Activated T-cell treated with anti-CD3 and anti-CD28 coated beads, Interleukin-2, amount 50 U/mL, for 72 hours (primary cell): ENCODE measurements around the gene ANO10. TPM values are rescaled to one million over a fixed set of nuclear protein-coding genes. Genes with fewer than 3 reads are reported as not detected.
A peak's percentile ranks its signal among the peaks of the same experiment; 100 is the strongest.
"Not testable (repeated sequence)": the region's sequence is repeated elsewhere in the genome, so short reads cannot be mapped to it uniquely, and the experiment has no call there.

Experiments used
- ATAC-seq, 2 donors: fragments of 150-1000 bp; cut with Tn5 transposase; replicated peaks in 1 of 2; 2 replicates each; pipeline ENCODE4 v1.10.0; 2021; ENCODE audit warnings: moderate library complexity in 2 of 2, mild to moderate bottlenecking in 1 of 2
- DNase-seq, 2 donors: peaks; one replicate each; pipeline ENCODE4 v3.0.0; 2021 to 2022; ENCODE audit warnings: mixed read lengths in 1 of 2
- H3K27ac Mint-ChIP-seq: one replicate; pipeline ENCODE4 v1.8.0; 2022; ENCODE audit warnings: mild to moderate bottlenecking, moderate library complexity, mixed read lengths
- H3K27me3 Mint-ChIP-seq: one replicate; pipeline ENCODE4 v1.8.0; 2022; ENCODE audit warnings: low read depth, mixed read lengths
- H3K36me3 Mint-ChIP-seq, 2 donors: one replicate each; pipeline ENCODE4 v1.8.0; 2022; ENCODE audit warnings: mixed read lengths in 2 of 2, mild to moderate bottlenecking in 1 of 2; ENCODE audit not compliant: insufficient read depth in 2 of 2
- H3K4me1 Mint-ChIP-seq: one replicate; pipeline ENCODE4 v1.8.0; 2022; ENCODE audit warnings: low read depth, mixed read lengths
- H3K4me3 Mint-ChIP-seq, 2 donors: one replicate each; pipeline ENCODE4 v1.8.0; 2022; ENCODE audit warnings: mild to moderate bottlenecking in 2 of 2, mixed read lengths in 2 of 2, moderate library complexity in 2 of 2
- H3K9me3 Mint-ChIP-seq, 2 donors: one replicate each; pipeline ENCODE4 v1.8.0; 2022; ENCODE audit warnings: mixed read lengths in 2 of 2
- total RNA-seq, 2 donors: library from RNA; stranded (reverse); gene quantifications; one replicate each; pipeline ENCODE4 v1.2.3, GENCODE V29; 2022

ANO10 gene
- total RNA-seq, 2 donors from 2014 or later = 10.7 to 11.8 TPM

- H3K27me3 Mint-ChIP-seq = no peaks in the 10 kb centered on the region
- peaks cover under 1 to 2% of the 10 kb centered on the region in 2 donors for H3K9me3 Mint-ChIP-seq
- no peak overlapping the region for H3K4me3 Mint-ChIP-seq
- ATAC-seq (no peak), DNase-seq (no peak)
- peaks cover 17% of the 10 kb centered on the region for H3K4me1 Mint-ChIP-seq
- peaks cover 3 to 10% of the 10 kb centered on the region in 2 donors for H3K36me3 Mint-ChIP-seq
- H3K27ac Mint-ChIP-seq = no peak overlapping the region
Observed at GRCh38 chr3:43587303-43587702, 34.5 kb downstream of the ANO10 start.

GRCh38 chr3:43584043-43584826 is 37.6 kb downstream of the ANO10 start:
- H3K9me3 Mint-ChIP-seq = no peaks in the 10 kb centered on the region
- H3K4me1 Mint-ChIP-seq = peaks cover 17% of the 10 kb centered on the region
- peak in 1 of 2 donors; percentile 8 for DNase-seq
- peaks cover 0 to 2% of the 10 kb centered on the region in 2 donors for H3K36me3 Mint-ChIP-seq
- H3K27me3 Mint-ChIP-seq = no peaks in the 10 kb centered on the region
- H3K27ac Mint-ChIP-seq = peak overlapping the region; percentile 38
- ATAC-seq = peak; percentile 59 to 75
- no peak overlapping the region for H3K4me3 Mint-ChIP-seq

GRCh38 chr3:43583481-43583880 is 38.3 kb downstream of the ANO10 start:
- Mint-ChIP-seq H3K4me3 (no peak overlapping the region), H3K9me3 (no peaks in the 10 kb centered on the region), H3K4me1 (peaks cover 17% of the 10 kb centered on the region), H3K36me3 (peaks cover 0 to 2% of the 10 kb centered on the region in 2 donors), H3K27ac (no peak overlapping the region), H3K27me3 (no peaks in the 10 kb centered on the region)
- DNase-seq (no peak), ATAC-seq (no peak)

GRCh38 chr3:43582866-43583265 is 38.9 kb downstream of the ANO10 start:
- H3K36me3 Mint-ChIP-seq = peaks cover 0 to 2% of the 10 kb centered on the region in 2 donors
- H3K4me3 Mint-ChIP-seq = no peak overlapping the region
- no peak overlapping the region for H3K27ac Mint-ChIP-seq
- no peaks in the 10 kb centered on the region for H3K27me3 Mint-ChIP-seq
- peaks cover 17% of the 10 kb centered on the region for H3K4me1 Mint-ChIP-seq
- no peak for DNase-seq
- H3K9me3 Mint-ChIP-seq = no peaks in the 10 kb centered on the region
- ATAC-seq = no peak

- no peak for DNase-seq
- H3K9me3 Mint-ChIP-seq = no peaks in the 10 kb centered on the region
- H3K4me3 Mint-ChIP-seq = no peak overlapping the region
Observed at GRCh38 chr3:43581343-43581742, 40.5 kb downstream of the ANO10 start.

GRCh38 chr3:43580181-43580580 is 41.6 kb downstream of the ANO10 start:
- H3K27me3 Mint-ChIP-seq = no peaks in the 10 kb centered on the region
- DNase-seq (no peak), ATAC-seq (no peak)
- H3K36me3 Mint-ChIP-seq = peaks cover 0 to 2% of the 10 kb centered on the region in 2 donors
- H3K4me1 Mint-ChIP-seq = peaks cover 17% of the 10 kb centered on the region
- H3K9me3 Mint-ChIP-seq = no peaks in the 10 kb centered on the region
- no peak overlapping the region for H3K27ac Mint-ChIP-seq
- no peak overlapping the region for H3K4me3 Mint-ChIP-seq

More at GRCh38 chr3:43581343-43581742, 40.5 kb downstream of the ANO10 start:
- Mint-ChIP-seq H3K27ac (no peak overlapping the region), H3K36me3 (peaks cover 0 to 2% of the 10 kb centered on the region in 2 donors), H3K4me1 (peaks cover 17% of the 10 kb centered on the region), H3K27me3 (no peaks in the 10 kb centered on the region)
- ATAC-seq = no peak

- Mint-ChIP-seq H3K27ac (no peak overlapping the region), H3K9me3 (no peaks in the 10 kb centered on the region)
Observed at GRCh38 chr3:43573576-43573975, 48.2 kb downstream of the ANO10 start.

GRCh38 chr3:43565661-43566341 is 56.0 kb downstream of the ANO10 start:
- not testable (repeated sequence) for H3K4me3 Mint-ChIP-seq, H3K27ac Mint-ChIP-seq, H3K27me3 Mint-ChIP-seq, DNase-seq, ATAC-seq, H3K36me3 Mint-ChIP-seq, H3K4me1 Mint-ChIP-seq, H3K9me3 Mint-ChIP-seq

More at GRCh38 chr3:43573576-43573975, 48.2 kb downstream of the ANO10 start:
- Mint-ChIP-seq H3K27me3 (no peaks in the 10 kb centered on the region), H3K4me1 (no peaks in the 10 kb centered on the region), H3K4me3 (no peak overlapping the region), H3K36me3 (no peaks in the 10 kb centered on the region)
- ATAC-seq = no peak
- DNase-seq = no peak

- Mint-ChIP-seq H3K4me1 (no peaks in the 10 kb centered on the region), H3K9me3 (no peaks in the 10 kb centered on the region), H3K27me3 (no peaks in the 10 kb centered on the region)
Observed at GRCh38 chr3:43559961-43560360, 61.9 kb downstream of the ANO10 start.

GRCh38 chr3:43558171-43558570 is 63.6 kb downstream of the ANO10 start:
- H3K27ac Mint-ChIP-seq = no peak overlapping the region
- no peak overlapping the region for H3K4me3 Mint-ChIP-seq
- DNase-seq = no peak
- H3K9me3 Mint-ChIP-seq = peaks cover 0 to 2% of the 10 kb centered on the region in 2 donors
- H3K4me1 Mint-ChIP-seq = no peaks in the 10 kb centered on the region
- H3K36me3 Mint-ChIP-seq = peaks cover 4 to 5% of the 10 kb centered on the region in 2 donors
- H3K27me3 Mint-ChIP-seq = no peaks in the 10 kb centered on the region
- no peak for ATAC-seq

More at GRCh38 chr3:43559961-43560360, 61.9 kb downstream of the ANO10 start:
- ATAC-seq (no peak), DNase-seq (no peak)
- Mint-ChIP-seq H3K4me3 (no peak overlapping the region), H3K27ac (no peak overlapping the region), H3K36me3 (peaks cover 0 to 2% of the 10 kb centered on the region in 2 donors)

- peaks cover 0 to 2% of the 10 kb centered on the region in 2 donors for H3K9me3 Mint-ChIP-seq
- H3K36me3 Mint-ChIP-seq = peaks cover 3 to 4% of the 10 kb centered on the region in 2 donors
- no peak overlapping the region for H3K27ac Mint-ChIP-seq
- DNase-seq = no peak
- ATAC-seq = no peak
- no peak overlapping the region for H3K4me3 Mint-ChIP-seq
- H3K4me1 Mint-ChIP-seq = no peaks in the 10 kb centered on the region
- no peaks in the 10 kb centered on the region for H3K27me3 Mint-ChIP-seq
Observed at GRCh38 chr3:43549626-43550290, 72.1 kb downstream of the ANO10 start.

GRCh38 chr3:43544277-43544676 is 77.5 kb downstream of the ANO10 start:
- H3K27ac Mint-ChIP-seq, H3K27me3 Mint-ChIP-seq, H3K36me3 Mint-ChIP-seq, DNase-seq, H3K4me3 Mint-ChIP-seq, H3K4me1 Mint-ChIP-seq, H3K9me3 Mint-ChIP-seq: not testable (repeated sequence)
- ATAC-seq = peak; percentile 60 to 65
